HCT116 (cell line): ENCODE results near the gene SSH2. TPM values are rescaled to one million over a fixed set of nuclear protein-coding genes. Genes with fewer than 3 reads are reported as not detected.

Source experiments
- ATAC-seq: fragments of 200-7000 bp; cut with Tn5 transposase; 2 replicates; pipeline ENCODE4 v1.9.1; 2020; ENCODE audit warnings: mild to moderate bottlenecking, moderate library complexity
- BruUV-seq: library from RNA; stranded (reverse); fragments of 400-500 nt; replicated peaks from 2 replicates; lab custom pipeline; 2021; lab: Mats Ljungman, UMichigan
- CTCF ChIA-PET: fragments of 300-600 bp; sonication (Branson Sonifier 250); formaldehyde crosslinking; loops from one replicate; lab custom pipeline; 2021; ENCODE audit warnings: antibody characterized with exemption; lab: Charles Lee
- POLR2A ChIA-PET: fragments of 300-600, 350-600 bp; sonication (Branson Sonifier 250); formaldehyde crosslinking; loops from one replicate; lab custom pipeline; 2021; ENCODE audit warnings: antibody characterized with exemption; lab: Charles Lee
- RAD21 ChIA-PET, 2 experiments: fragments of 300-600 bp; sonication (Branson Sonifier 250); formaldehyde crosslinking; loops; one replicate each; lab custom pipeline; 2023; ENCODE audit warnings: low total read pairs in 2 of 2; ENCODE audit not compliant: uncharacterized antibody in 2 of 2, unreplicated experiment in 2 of 2, low non-redundant PET in 1 of 2; lab: Charles Lee
- DNase-seq: peaks from one replicate; pipeline ENCODE4 v3.0.0-alpha.2; 2010; ENCODE audit warnings: low read depth, low spot score
- H2AFZ ChIP-seq: fragments of 200-600 bp; shearing (Covaris generic), sonication (generic); 2 replicates; pipeline ENCODE4 v1.6.1; 2017; ENCODE audit warnings: low read depth, mixed run types, mixed read lengths, antibody characterized with exemption, low read length; ENCODE audit not compliant: poor library complexity, severe bottlenecking
- H3K27ac ChIP-seq: 2 replicates; pipeline ENCODE4 v1.5.1; 2012; ENCODE audit warnings: low read depth, low read length
- H3K27me3 ChIP-seq: fragments of 200-600 bp; sonication (generic); 2 replicates; pipeline ENCODE4 v1.6.1; 2016; ENCODE audit warnings: mixed run types, low read length, mixed read lengths; ENCODE audit not compliant: insufficient read depth
- H3K36me3 ChIP-seq, 2 experiments: fragments of 200-500 bp in 1 of 2; fragments of 200-600 bp in 1 of 2; sonication (Bioruptor generic) in 1 of 2; sonication (generic) in 1 of 2; 2 replicates each; pipeline versions ENCODE4 v1.5.1 to v1.6.1; 2014 to 2016; ENCODE audit warnings: low read length in 2 of 2, inconsistent platforms in 1 of 2, mixed read lengths in 1 of 2, mixed run types in 1 of 2; ENCODE audit not compliant: insufficient read depth in 2 of 2, control insufficient read depth in 1 of 2
- H3K4me1 ChIP-seq, 2 experiments: fragments of 200-600 bp in 1 of 2; sonication (generic) in 1 of 2; 2 replicates each; pipeline versions ENCODE4 v1.5.1 to v1.6.1; 2012 to 2017; ENCODE audit warnings: low read length in 2 of 2, inconsistent platforms in 1 of 2, mild to moderate bottlenecking in 1 of 2, mixed read lengths in 1 of 2, mixed run types in 1 of 2, moderate library complexity in 1 of 2; ENCODE audit not compliant: insufficient read depth in 2 of 2, control insufficient read depth in 1 of 2
- H3K4me2 ChIP-seq: fragments of 200-600 bp; sonication (generic); 2 replicates; pipeline ENCODE4 v1.6.1; 2017; ENCODE audit warnings: mixed run types, low read length, mixed read lengths
- H3K4me3 ChIP-seq, 2 experiments: fragments of 200-600 bp in 1 of 2; sonication (generic) in 1 of 2; replicated peaks in 1 of 2; 2 replicates each; pipeline ENCODE4 v1.5.1; 2011 to 2016; ENCODE audit warnings: low read length in 2 of 2, control low read depth in 1 of 2, low read depth in 1 of 2, mild to moderate bottlenecking in 1 of 2, mixed read lengths in 1 of 2, mixed run types in 1 of 2
- H3K79me2 ChIP-seq: fragments of 200-600 bp; sonication (generic); 2 replicates; pipeline ENCODE4 v1.6.1; 2017; ENCODE audit warnings: mild to moderate bottlenecking, mixed run types, low read length, moderate library complexity, mixed read lengths; ENCODE audit not compliant: insufficient read depth
- H3K9ac ChIP-seq: fragments of 200-600 bp; sonication (generic); 2 replicates; pipeline ENCODE4 v1.6.1; 2016; ENCODE audit warnings: low read length, mixed read lengths
- H3K9me2 ChIP-seq: fragments of 200-600 bp; sonication (generic), shearing (Covaris generic); 2 replicates; pipeline ENCODE4 v1.6.1; 2017; ENCODE audit warnings: mixed run types, mild to moderate bottlenecking, moderate library complexity; ENCODE audit not compliant: insufficient read depth
- H3K9me3 ChIP-seq, 2 experiments: fragments of 200-500 bp in 1 of 2; fragments of 200-600 bp in 1 of 2; sonication (Bioruptor generic) in 1 of 2; sonication (generic) in 1 of 2; 2 replicates each; pipeline ENCODE4 v1.6.1; 2014 to 2017; ENCODE audit warnings: low read length in 2 of 2, mixed read lengths in 2 of 2, inconsistent platforms in 1 of 2, low read depth in 1 of 2, mild to moderate bottlenecking in 1 of 2, mixed run types in 1 of 2, moderate library complexity in 1 of 2; ENCODE audit not compliant: control insufficient read depth in 1 of 2, insufficient read depth in 1 of 2
- H4K20me1 ChIP-seq: fragments of 200-600 bp; sonication (generic), shearing (Covaris generic); 2 replicates; pipeline ENCODE4 v1.6.1; 2017; ENCODE audit warnings: mixed run types, mild to moderate bottlenecking, moderate library complexity; ENCODE audit not compliant: insufficient read depth
- CBX3 ChIP-seq: IDR thresholded peaks from 2 replicates; pipeline ENCODE4 v1.6.1; 2012; ENCODE audit warnings: low read depth
- CEBPB ChIP-seq: IDR thresholded peaks from 2 replicates; pipeline ENCODE4 v1.6.1; 2012; ENCODE audit warnings: low read depth
- EGR1 ChIP-seq: IDR thresholded peaks from 2 replicates; pipeline ENCODE4 v1.6.1; 2012; ENCODE audit warnings: low read depth
- ELF1 ChIP-seq: IDR thresholded peaks from 2 replicates; pipeline ENCODE4 v1.6.1; 2012; ENCODE audit warnings: low read depth, borderline replicate concordance
- FOSL1 ChIP-seq: IDR thresholded peaks from 2 replicates; pipeline ENCODE4 v1.6.1; 2012; ENCODE audit warnings: low read depth
- POLR2AphosphoS5 ChIP-seq: IDR thresholded peaks from 2 replicates; pipeline ENCODE4 v1.6.1; 2011; ENCODE audit warnings: mild to moderate bottlenecking, low read depth, low read length, moderate library complexity
- RAD21 ChIP-seq: IDR thresholded peaks from 2 replicates; pipeline ENCODE4 v1.6.1; 2012; ENCODE audit warnings: low read depth, mild to moderate bottlenecking
- SIN3A ChIP-seq: IDR thresholded peaks from 2 replicates; pipeline ENCODE4 v1.6.1; 2012; ENCODE audit warnings: low read depth
- SRF ChIP-seq: IDR thresholded peaks from 2 replicates; pipeline ENCODE4 v1.6.1; 2012; ENCODE audit warnings: low read depth
- YY1 ChIP-seq: IDR thresholded peaks from 2 replicates; pipeline ENCODE4 v1.6.1; 2011; ENCODE audit warnings: low read length, low read depth, moderate library complexity, mild to moderate bottlenecking; ENCODE audit not compliant: insufficient replicate concordance; ENCODE audit errors: extremely low read depth
- ZFX ChIP-seq: fragments of 450-650 bp; IDR thresholded peaks from 2 replicates; pipeline ENCODE4 v1.6.1; 2017
- ZNF274 ChIP-seq: fragments of 200-500 bp; sonication (Bioruptor generic); IDR thresholded peaks from 2 replicates; pipeline ENCODE4 v1.6.1; 2014; ENCODE audit warnings: mild to moderate bottlenecking, low read depth, low read length, inconsistent platforms
- intact Hi-C: fragments of 100-400 bp; cut with micrococcal nuclease; formaldehyde crosslinking; loops from 2 replicates; pipeline ENCODE4 v1.10.0; 2022
- total RNA-seq: library from RNA; stranded (reverse); gene quantifications from one replicate; pipeline ENCODE4 v1.2.1, GENCODE V29; 2021; ENCODE audit not compliant: unreplicated experiment
- TF ChIP-seq, protein P1 (sequence below): IDR thresholded peaks from 2 replicates; pipeline ENCODE4 v1.6.1; 2012
- TF ChIP-seq, protein P2 (sequence below), 3 experiments: fragments of 200-600 bp in 1 of 3; sonication (generic) in 1 of 3; IDR thresholded peaks in 2 of 3; conservative IDR thresholded peaks in 1 of 3; 2 replicates each; pipeline ENCODE4 v1.5.1; 2012 to 2017; ENCODE audit warnings: low read depth in 2 of 3, low read length in 2 of 3, antibody characterized with exemption in 1 of 3, borderline replicate concordance in 1 of 3, control low read depth in 1 of 3, mild to moderate bottlenecking in 1 of 3, mixed read lengths in 1 of 3, mixed run types in 1 of 3, moderate library complexity in 1 of 3; ENCODE audit not compliant: insufficient read depth in 1 of 3
- TF ChIP-seq, protein P3 (sequence below): IDR thresholded peaks from 2 replicates; pipeline ENCODE4 v1.6.1; 2011; ENCODE audit warnings: mild to moderate bottlenecking, low read length, moderate library complexity; ENCODE audit not compliant: insufficient replicate concordance; ENCODE audit errors: extremely low read depth

Gene SSH2
- total RNA-seq, 1 experiment from 2014 or later: 17.0 TPM

DNA sequence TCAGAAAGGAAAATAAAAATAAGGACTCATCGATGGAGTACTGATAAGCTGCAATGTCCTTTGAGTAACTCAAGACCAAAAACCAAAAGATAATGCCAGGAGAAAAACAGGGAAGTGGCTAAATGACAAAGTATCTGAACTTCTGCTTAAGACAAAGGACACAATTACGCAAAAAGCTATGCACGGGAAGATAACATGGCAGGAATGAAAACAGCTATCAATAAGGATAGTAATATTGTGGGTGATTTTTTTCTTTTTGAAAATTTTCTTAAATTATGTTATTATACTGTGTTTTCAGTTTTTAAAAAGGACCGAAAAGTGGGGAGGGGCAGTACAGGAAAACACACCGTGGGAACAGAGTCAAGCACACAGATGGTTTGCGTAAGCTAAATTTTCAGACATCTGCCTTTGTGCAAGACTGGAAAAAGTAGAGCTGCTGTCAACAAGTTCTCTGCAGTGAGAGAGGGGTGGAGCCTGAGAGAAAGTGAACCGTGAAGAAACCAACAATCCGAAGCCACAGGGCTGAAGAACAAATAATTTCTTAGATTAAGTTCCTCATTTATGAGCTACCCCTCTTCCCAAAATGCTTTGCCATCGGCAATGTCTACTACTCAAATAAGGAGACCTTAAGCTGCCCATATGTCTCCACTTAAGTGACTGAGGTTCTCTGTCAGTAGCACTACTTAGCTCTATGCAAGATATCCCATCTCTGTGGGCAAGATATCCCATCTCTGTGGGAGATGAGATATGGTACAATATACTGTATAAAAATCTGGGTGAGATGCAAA lies 207.4 kb downstream of the SSH2 start:
- no TSS peak for BruUV-seq
- Histone ChIP-seq H3K36me3 (no peaks in the 10 kb centered on the region), H3K27me3 (no peaks in the 10 kb centered on the region), H3K9me3 (no peaks in the 10 kb centered on the region), H2AFZ (no peak overlapping the region), H3K4me1 (peaks cover 7 to 28% of the 10 kb centered on the region in 2 experiments; a peak in 3 of 4 replicates), H3K27ac (no peak overlapping the region), H3K9ac (no peak overlapping the region), H3K4me3 (no peak overlapping the region), H3K79me2 (no peaks in the 10 kb centered on the region), H4K20me1 (no peaks in the 10 kb centered on the region), H3K9me2 (no peaks in the 10 kb centered on the region), H3K4me2 (no peak overlapping the region)
- intact Hi-C loops: no loop called here
- no peak for ATAC-seq
- no peak for TF ChIP-seq FOSL1
- TF ChIP-seq SIN3A: no peak
- no peak for TF ChIP-seq RAD21
- no peak for TF ChIP-seq POLR2AphosphoS5
- no peak for DNase-seq
- ChIA-PET RAD21 (no interaction called here), POLR2A (no interaction called here), CTCF (no interaction called here)

DNA sequence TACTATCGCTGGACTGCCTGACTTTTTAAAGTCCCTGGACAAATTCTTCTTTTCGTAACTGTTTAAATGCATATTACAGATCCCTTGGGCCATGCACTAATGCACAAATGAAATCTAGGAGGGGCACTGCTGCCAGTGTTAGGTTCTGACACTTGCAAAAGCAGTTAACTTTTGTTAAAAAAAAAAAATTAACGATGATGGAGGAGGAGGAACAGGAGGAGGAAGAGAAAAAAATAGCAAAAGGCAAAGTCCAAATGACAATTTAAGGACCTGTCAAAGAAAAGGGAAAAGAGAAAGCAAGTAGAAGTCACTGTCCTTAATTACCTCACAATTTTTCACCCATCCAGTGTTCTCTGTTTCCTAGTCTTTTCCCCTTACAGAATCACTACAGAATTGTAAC lies 209.5 kb downstream of the SSH2 start:
- RAD21 ChIA-PET: no interaction called here
- no peak overlapping the region for H3K4me2 ChIP-seq
- H3K9me2 ChIP-seq: no peaks in the 10 kb centered on the region
- intact Hi-C loops: no loop called here
- H3K27ac ChIP-seq: no peak overlapping the region
- ATAC-seq: no peak
- no peaks in the 10 kb centered on the region for H3K36me3 ChIP-seq
- H3K4me3 ChIP-seq: no peak overlapping the region
- no peak overlapping the region for H3K9ac ChIP-seq
- no peak for DNase-seq
- H3K4me1 ChIP-seq: peaks cover 0 to 10% of the 10 kb centered on the region in 2 experiments; a peak in 1 of 4 replicates
- no peaks in the 10 kb centered on the region for H4K20me1 ChIP-seq
- no peak overlapping the region for H2AFZ ChIP-seq
- H3K9me3 ChIP-seq: no peaks in the 10 kb centered on the region
- H3K27me3 ChIP-seq: no peaks in the 10 kb centered on the region
- CTCF ChIA-PET: no interaction called here
- BruUV-seq: no TSS peak
- POLR2A ChIA-PET: no interaction called here
- no peaks in the 10 kb centered on the region for H3K79me2 ChIP-seq
- TF ChIP-seq CBX3 (no peak), ELF1 (no peak), SIN3A (no peak), ZFX (no peak), ZNF274 (no peak), FOSL1 (no peak), EGR1 (no peak), POLR2AphosphoS5 (no peak), YY1 (no peak), SRF (no peak), CEBPB (no peak)
- TF ChIP-seq, protein P1, sequence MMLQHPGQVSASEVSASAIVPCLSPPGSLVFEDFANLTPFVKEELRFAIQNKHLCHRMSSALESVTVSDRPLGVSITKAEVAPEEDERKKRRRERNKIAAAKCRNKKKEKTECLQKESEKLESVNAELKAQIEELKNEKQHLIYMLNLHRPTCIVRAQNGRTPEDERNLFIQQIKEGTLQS: no peak
- TF ChIP-seq, protein P2, sequence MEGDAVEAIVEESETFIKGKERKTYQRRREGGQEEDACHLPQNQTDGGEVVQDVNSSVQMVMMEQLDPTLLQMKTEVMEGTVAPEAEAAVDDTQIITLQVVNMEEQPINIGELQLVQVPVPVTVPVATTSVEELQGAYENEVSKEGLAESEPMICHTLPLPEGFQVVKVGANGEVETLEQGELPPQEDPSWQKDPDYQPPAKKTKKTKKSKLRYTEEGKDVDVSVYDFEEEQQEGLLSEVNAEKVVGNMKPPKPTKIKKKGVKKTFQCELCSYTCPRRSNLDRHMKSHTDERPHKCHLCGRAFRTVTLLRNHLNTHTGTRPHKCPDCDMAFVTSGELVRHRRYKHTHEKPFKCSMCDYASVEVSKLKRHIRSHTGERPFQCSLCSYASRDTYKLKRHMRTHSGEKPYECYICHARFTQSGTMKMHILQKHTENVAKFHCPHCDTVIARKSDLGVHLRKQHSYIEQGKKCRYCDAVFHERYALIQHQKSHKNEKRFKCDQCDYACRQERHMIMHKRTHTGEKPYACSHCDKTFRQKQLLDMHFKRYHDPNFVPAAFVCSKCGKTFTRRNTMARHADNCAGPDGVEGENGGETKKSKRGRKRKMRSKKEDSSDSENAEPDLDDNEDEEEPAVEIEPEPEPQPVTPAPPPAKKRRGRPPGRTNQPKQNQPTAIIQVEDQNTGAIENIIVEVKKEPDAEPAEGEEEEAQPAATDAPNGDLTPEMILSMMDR (IDR thresholded peaks at IDR 0.05 in 2 of 3, conservative IDR thresholded peaks at IDR 0.05 in 1 of 3; ENCODE audit: borderline replicate concordance in 1 of 3, insufficient read depth in 1 of 3, low read depth in 2 of 3, low read length in 2 of 3): no peak
- TF ChIP-seq, protein P3, sequence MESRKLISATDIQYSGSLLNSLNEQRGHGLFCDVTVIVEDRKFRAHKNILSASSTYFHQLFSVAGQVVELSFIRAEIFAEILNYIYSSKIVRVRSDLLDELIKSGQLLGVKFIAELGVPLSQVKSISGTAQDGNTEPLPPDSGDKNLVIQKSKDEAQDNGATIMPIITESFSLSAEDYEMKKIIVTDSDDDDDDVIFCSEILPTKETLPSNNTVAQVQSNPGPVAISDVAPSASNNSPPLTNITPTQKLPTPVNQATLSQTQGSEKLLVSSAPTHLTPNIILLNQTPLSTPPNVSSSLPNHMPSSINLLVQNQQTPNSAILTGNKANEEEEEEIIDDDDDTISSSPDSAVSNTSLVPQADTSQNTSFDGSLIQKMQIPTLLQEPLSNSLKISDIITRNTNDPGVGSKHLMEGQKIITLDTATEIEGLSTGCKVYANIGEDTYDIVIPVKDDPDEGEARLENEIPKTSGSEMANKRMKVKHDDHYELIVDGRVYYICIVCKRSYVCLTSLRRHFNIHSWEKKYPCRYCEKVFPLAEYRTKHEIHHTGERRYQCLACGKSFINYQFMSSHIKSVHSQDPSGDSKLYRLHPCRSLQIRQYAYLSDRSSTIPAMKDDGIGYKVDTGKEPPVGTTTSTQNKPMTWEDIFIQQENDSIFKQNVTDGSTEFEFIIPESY: no peak
